ENCODE measurements around the gene WDHD1.

DNA sequence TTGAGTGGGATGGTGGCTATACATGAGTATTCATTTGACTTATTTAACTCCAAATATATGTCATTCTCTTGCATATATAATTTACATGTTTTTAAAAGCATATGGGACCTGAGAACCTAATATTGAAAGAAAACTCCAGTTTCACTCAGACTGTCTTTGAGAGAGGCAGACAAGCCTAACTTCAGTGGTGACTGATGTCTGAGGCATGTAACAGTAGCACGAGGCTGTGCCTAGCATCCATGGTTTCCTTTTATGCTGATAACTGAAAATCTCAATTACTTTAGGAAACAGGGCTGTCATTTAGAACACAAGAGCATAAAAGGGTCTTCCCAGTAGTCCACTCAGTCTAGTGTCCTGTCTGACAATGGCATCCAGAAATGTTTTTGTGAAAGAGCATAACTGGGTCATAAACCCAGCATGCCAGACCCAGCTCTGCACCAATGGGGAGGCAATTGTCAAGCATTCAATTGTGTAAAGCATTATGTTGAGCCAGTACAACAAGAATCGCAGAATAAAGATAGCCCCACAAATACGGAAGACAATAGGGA is 48.8 kb upstream of the WDHD1 start:
- TF ChIP-seq, protein P1, sequence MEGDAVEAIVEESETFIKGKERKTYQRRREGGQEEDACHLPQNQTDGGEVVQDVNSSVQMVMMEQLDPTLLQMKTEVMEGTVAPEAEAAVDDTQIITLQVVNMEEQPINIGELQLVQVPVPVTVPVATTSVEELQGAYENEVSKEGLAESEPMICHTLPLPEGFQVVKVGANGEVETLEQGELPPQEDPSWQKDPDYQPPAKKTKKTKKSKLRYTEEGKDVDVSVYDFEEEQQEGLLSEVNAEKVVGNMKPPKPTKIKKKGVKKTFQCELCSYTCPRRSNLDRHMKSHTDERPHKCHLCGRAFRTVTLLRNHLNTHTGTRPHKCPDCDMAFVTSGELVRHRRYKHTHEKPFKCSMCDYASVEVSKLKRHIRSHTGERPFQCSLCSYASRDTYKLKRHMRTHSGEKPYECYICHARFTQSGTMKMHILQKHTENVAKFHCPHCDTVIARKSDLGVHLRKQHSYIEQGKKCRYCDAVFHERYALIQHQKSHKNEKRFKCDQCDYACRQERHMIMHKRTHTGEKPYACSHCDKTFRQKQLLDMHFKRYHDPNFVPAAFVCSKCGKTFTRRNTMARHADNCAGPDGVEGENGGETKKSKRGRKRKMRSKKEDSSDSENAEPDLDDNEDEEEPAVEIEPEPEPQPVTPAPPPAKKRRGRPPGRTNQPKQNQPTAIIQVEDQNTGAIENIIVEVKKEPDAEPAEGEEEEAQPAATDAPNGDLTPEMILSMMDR (IDR thresholded peaks at IDR 0.05; ENCODE audit: insufficient read depth, low read length, poor library complexity, severe bottlenecking): no peak
- no peak for TF ChIP-seq EZH2phosphoT487 (conservative IDR thresholded peaks at IDR 0.05; ENCODE audit: low read length)

Data from SU-DHL-6 (cell line).